GM18511 (cell line): ENCODE measurements around the gene GRIFIN.
A peak's percentile ranks its signal among the peaks of the same experiment; 100 is the strongest.

ENCODE experiments used
- ATAC-seq: cut with Tn5 transposase; IDR thresholded peaks from one replicate; pipeline ENCODE4 v1.9.1; 2021; ENCODE audit warnings: mild to moderate bottlenecking, moderate library complexity; ENCODE audit not compliant: unreplicated experiment

The GRIFIN gene, protein sequence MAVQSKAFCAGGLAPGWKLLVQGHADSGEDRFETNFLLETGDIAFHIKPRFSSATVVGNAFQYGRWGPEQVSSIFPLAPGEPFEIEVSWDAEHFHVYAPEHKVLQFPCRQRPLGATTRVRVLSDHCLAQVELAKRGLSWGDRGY

DNA sequence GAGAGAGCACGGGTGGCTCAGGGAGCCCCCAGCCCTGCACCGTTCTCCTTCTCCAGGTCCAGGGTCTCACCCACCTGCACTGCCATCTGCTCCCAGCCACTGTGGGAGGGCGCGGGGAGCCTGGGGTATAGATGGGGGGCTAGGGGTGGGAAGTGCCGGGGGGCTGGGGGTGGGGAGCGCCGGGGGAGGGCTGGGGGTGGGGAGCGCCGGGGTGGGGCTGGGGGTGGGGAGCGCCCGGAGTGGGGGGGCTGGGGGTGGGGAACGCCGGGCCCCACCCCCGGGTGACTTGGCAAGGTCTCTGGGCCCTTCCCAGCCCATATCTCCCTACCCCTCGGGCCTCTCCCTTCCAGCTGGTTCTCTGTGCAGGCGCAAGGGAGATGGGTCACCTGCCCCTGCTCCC is at the start of gene GRIFIN:
TSS of gene GRIFIN (minus strand) at position 101 of the 400 bp plus-strand sequence. CDS start at position 86, 15 bp downstream.
- ATAC-seq = no peak

DNA sequence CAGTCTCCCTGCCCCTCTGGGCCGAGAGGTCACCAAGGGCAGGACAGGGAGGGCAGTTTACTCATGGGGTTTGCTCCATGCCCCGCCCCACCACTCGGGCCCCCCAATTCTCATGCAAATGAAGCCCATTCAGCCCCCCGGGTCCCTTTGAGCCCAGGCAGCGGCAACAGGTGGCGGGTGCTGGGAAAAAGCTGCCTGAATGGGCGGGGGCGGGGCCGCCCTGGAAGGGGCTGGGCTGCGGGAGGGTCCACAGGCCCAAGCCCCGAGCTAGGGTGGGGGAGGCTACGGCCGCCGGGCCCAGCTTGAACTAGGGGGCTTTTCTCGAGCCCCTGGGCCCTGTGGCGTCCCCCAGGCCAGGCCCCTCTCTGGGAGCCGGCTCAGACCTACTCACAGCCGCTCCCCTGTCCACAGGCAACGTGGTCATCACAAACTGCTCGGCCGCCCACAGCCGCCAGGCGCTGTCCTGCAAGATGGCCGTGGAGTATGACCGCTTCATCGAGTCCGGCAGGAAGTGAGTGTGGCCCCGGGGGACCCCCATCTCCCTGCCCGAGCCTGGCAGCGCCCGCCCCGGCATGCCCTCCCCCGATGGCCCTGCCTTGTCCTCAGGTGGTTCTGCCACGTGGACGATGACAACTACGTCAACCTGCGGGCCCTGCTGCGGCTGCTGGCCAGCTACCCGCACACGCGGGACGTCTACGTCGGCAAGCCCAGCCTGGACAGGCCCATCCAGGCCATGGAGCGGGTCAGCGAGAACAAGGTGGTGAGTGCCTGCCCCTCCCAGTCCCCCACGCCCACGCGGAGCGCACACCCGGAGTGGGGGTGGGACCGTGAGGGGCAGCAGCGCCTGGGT is 48.8 kb upstream of the GRIFIN start:
- ATAC-seq = no peak

DNA sequence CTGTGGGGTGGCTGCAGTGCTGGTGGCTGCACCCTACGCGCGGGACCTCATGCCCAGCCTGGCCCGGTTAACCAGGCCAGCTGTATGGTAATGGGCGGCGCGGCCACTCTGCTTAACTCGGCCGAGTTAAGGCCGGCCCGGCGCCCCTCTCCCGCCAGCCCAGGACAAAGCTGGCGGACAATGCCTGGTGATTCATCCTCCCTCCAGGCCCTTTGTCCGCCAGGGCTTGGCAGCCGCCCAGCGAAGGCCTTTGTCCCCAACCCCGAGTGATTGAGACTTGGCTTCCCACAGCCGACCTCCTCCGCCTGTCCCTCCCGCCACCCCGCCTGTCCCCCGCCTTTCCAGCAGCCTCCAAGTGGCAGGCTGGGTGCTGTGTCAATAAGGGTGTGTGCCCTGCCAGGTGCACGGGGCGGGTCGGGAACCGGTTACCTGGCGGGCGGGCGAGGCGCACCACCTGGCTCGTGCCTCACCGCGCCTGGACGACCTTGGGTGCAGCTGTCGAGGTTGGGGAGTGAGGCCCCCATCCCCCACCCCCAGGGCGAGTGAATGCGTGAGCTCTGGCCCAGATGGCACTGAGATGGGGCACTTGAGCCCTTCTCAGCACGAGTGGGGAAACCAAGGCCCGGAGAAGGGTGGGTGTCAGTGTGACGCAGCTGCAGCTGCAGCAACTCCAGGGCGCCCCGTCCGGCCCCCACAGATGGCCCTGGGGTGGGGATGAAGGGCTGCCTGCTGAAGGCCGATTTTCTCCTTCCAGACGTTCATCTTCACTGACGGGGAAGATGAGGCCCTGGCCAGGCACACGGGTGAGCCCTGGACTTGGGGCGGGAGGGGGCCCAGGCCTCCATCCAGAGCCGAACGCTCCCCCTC is 48.0 kb upstream of the GRIFIN start:
- no peak for ATAC-seq

DNA sequence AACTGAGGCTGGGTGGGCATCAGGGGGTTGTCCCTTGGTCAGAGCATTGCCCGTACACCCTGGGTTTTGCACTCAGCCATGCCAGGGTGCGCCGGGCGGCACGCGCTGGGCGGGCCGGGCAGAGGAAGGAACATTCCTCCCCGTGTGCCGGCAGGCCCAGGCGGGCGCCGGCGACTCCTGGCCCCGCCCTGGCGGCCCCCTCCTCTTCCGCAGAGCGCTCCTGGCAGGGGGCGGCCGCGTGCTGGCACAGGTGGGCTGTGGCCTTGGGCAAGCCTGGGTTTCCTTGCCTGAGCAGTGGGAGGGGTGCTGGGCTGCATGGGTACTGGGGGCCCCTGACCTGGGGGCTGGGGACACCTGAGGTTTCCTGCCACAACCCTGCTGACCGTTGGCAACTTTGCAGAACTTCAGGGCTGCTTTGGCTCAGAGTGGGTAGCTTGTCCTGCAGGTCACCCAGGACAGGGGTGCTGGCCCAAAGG is 47.3 kb upstream of the GRIFIN start:
- no peak for ATAC-seq

DNA sequence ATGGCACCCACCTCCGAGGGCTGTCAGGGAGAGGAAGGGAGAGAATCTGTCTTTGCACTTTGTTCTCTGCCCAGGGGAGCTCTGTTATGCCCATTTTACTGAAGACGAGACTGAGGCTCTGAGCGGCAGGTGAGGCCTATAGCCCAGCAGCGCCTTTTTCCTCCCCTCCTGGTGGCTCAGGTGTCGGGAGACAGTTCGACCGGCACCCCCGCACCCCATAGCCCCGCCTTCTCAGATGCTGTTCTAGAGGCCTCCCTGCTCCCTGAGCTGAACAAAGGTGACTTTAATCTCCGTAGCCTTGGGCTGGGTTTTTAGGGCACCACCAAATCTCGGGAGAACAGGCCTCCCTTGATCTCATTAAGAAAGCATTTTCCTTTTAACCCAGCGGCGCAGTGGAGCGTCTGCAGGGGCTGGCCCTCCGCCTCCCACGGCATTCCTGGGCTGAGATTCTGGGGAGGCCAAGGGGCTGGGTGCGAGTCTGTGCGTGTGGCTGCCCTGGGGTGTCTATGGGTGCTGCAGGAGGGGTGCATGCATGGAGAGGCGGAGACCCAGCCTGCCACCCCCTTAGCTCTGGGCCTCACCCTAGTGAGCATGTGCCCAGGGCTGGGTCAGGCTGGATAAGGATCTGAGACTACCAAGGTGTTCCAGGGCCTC is 46.7 kb upstream of the GRIFIN start:
- no peak for ATAC-seq

DNA sequence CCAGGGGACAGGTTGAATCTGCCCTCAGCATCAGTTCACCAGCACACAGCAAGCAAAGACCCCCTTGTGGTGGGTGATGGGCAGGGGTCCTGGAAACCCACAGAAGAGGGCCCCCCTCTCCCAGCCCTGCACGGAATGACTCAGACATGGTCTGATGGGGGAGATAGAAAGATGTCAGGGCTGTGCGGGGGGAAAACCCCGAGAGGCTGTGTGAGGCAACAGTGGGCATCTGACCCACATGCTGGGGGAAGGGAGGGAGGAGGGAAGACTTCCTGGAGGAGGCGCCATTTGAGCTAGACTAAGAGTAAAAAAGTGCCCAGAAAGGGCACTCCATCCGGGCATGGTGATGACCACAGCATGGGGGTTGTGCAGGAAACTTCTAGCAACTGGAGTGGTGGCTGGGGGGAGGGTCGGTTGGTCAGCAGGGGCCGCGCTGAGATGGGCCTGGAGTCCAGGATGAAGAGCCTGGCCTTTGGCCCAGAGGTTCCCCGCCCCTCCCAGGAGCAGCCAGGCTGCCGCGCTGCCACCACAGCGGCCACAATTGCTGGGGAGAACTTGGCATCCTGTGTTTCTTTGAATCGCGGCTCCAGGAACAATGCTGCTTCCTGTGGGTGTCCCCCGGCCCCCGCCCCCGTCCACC is 45.9 kb upstream of the GRIFIN start:
- ATAC-seq = peak; percentile 26

DNA sequence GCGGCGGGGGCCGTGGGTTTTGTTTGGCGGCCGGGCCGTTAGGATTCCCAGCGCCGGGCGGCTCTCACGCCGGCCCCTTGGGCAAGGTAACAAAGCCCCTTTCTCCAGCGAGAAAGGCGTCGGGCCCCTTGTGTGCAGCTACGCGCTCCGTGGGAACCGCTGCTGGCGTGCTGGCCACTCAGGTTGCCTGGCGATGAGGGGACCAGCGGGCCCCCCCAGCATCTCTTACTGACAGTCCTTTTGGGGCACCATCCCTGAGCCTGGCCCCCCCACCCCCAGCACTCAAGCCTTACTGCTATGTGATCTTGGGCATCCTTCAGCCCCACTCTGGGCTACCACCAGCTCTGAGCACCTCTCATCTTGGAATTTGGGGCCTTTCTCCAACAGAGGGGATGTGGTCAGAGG is 45.1 kb upstream of the GRIFIN start:
- ATAC-seq = no peak

DNA sequence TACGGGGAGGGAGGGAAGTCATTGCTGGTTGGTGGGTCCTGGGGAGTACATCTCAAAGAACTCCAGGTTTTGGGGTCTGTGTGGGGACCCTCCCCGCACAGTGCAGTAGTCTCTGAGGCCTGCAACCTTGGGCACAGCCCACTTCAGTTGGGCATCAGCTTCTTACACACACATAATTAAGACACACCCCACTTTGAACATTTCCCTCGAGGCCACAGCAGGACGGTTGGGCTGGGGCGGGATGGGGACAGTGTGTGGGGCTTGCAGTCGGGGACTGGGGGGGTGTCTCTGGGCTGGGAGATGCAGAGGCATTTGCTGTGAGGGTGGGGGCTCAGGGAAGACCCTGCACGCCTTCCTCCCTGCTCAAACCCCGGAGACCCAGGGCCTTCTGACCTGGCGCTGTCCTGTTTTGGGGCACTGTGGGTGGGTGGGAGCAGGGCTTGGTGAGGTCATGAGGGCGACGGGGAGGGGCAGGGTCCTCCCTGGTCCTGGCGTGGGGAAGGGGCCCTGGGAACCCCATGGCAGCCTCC is 44.6 kb upstream of the GRIFIN start:
- no peak for ATAC-seq

DNA sequence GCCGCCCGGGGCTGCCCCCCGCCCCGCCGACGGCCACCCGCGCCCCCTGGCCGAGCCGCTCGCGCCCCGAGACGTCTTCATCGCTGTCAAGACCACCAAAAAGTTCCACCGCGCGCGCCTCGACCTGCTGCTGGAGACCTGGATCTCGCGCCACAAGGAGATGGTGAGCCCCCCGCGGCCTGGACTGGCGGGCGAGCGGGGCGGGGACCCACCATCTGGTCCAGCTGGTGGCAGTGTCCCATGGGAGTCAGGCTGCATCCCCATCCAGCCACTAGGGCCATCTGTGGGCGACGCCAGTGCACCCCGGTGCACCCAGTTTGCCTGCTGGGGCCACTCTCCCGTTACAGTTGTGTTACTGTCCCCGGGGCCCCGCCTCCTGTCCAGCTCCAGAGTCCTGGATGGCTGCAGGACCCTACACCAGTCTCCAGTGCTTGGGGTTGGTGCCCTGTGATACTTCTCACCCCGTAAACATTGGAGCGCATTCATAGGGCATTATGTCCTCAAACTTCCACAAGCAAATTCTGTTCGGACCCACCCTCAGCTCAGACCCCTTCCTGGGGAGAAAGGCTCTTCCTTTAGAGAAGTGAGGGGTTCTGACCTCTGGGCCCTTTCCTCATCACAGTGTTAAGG is 44.0 kb upstream of the GRIFIN start:
- ATAC-seq = peak; percentile 16

DNA sequence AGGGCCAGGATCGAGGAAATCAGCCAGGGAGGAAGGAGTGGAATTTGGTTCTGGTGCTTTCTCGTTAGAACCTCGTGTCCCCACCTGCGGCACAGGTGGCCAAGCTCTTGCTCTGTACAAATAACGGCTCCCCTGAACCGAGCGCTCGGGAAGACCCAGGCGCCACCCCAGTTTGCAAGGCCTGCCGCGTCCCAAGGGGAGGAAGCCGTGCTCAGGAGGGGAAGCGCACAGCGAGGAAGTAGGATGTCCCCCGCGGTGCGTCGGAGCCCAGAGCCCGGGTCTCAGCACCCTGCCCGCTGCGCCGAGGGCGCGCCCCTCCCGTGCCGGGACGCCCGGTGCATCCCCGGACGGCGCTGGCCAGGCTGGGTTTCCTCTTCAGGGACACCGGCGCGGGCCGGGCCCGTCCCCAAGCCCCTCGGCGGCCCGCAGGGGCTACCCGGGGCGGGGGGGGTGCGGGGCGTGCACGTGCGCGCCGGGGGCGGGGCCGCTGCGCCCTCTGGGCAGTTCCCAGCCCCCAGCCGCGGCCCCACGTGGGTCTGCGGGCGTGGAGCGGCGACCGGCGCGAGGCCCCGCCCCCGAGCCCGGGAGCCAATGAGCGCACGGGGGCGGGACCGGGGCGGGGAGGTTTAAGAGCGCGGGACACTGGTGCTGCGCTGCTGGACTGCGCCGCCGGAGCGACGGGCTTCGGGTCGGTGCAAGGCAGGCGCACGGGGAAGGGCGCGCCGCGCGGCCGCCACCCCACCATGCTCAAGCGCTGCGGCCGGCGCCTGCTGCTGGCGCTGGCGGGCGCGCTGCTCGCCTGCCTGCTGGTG is 43.1 kb upstream of the GRIFIN start, which contains the start of gene LFNG:
TSS of gene LFNG (plus strand) at position 656 of the 812 bp plus-strand sequence. CDS start at position 744, 88 bp downstream.
- peak; percentile 80 for ATAC-seq

DNA sequence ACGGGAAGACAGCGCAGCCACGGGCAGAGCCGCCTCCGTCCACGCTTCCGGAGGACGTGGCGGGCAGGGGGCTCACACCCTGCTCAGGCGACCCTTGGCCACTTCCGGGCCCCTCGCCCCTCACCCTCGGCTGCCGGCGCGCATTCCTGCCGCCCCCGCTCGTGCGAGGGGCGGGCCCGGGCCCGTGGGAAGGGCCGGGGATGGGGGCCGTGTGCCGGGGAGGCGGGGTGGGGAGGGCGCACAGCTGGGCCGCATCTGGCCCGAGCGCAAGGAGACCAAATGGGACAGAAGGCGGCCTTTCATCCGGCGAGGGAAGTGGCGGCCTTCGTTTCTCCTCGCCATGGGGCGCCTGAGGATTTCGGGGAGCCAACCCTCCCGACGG is 42.5 kb upstream of the GRIFIN start:
- ATAC-seq = no peak

DNA sequence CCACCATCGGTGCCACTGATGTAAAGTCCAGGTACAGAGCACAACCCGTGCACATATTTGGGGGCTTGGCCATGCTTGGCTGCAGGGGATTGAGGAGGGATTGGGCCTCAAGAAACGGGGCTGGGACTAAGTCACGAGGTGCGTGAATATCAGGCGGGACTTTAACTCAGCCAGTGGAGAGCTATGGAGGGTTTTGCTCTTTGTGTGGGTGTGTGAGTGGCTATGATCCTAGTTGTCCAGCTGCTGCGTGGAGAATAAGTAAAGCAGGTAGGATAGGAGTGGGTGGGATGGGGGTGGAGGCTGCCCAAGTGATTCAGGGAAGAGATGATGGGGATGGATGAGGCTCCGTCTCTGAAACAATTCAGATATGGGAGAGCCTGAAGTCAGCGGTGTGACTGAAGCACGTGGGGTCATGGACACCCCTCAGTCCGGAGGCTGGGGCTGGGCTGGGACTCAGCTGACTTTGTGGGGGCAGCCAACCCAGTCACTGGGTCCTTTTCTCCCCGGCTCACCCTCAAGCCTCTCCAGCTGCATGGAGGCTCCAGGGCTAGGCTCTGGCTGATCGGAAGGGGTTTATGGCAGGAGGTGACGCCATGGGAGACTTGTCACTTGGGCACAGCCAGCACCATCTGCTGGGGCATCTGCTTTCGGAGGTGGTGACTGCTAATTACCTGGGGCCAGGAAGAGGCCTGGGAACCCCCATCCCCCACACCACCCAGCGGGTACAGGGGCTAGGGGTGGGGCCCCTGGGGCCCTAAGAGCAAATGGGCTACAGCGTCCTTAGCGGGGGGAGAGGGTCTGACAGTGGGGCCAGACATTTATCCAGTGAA is 41.7 kb upstream of the GRIFIN start:
- no peak for ATAC-seq

DNA sequence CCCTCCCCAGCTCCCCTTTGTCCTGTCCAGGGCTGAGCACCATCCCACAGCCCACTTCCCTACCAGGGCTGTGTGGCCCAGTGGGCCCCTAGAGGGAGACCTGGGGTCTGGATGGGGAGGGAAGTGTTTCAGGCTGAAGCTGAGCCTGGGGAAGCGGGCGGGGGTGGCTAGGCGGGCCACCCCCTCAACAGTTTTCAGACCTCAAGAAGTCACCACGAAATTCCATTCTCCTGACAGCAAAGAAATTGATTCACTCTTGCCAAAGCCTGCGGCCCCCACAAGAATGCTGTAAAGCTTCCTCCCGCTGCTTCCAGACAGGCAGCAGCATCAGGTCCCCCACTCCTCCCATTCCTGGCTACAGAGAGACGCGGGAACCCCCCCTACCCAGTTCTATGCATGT is 40.8 kb upstream of the GRIFIN start:
- no peak for ATAC-seq

DNA sequence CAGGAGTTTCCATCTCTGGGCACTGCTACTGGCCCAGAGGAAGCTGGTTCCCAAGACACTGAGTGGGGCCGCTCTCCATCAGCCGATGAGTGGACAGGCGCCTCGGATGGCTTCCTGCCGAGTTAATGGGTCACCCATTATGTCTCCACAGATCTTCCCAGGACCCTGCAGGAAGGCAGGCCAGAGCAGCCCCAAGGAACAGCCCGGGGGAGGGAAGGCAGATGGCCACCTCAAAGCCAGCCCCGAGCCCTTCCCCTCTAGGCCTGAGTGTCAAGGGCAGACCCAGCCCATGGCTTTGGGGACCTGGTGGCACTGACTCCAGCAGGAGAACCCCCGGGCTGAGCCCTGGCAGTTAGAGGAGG is 40.0 kb upstream of the GRIFIN start:
- no peak for ATAC-seq

DNA sequence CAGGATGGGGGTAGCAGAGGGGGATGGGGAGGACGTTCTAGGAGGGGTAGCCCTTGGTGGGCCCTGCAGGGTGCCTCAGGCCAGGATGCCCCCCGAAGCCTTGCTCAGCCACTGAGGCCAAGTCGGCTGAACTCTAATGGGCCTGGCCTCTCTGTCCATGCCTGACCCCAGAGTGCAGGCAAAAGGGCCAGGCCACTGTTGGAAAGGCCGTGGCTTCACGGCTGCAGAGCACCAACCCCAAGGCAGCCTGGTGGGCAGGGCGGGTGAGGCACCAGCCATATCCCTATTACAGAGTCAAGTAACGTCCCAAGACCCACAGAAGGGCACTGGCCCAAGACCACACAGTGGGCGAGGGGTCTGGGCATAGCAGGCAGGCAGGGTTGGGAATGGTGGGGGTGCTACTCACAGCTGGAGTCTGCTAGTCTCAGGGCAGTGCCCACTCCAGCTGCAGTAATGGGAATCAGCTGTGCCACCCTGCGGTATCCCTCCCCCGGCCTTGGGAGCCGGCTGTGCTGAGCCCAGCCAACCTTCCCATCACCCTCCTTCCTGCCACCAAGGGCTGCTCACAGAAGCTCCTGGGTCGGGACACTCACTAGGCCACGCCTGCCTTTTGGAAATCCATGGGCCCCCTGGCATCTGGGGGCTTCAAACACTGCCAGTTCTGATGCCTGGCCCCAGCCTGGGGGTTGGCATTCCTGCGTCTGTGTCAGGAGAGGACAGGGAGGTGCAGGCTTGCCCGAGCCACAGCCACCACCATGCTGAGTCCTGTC is 39.4 kb upstream of the GRIFIN start:
- ATAC-seq = no peak

DNA sequence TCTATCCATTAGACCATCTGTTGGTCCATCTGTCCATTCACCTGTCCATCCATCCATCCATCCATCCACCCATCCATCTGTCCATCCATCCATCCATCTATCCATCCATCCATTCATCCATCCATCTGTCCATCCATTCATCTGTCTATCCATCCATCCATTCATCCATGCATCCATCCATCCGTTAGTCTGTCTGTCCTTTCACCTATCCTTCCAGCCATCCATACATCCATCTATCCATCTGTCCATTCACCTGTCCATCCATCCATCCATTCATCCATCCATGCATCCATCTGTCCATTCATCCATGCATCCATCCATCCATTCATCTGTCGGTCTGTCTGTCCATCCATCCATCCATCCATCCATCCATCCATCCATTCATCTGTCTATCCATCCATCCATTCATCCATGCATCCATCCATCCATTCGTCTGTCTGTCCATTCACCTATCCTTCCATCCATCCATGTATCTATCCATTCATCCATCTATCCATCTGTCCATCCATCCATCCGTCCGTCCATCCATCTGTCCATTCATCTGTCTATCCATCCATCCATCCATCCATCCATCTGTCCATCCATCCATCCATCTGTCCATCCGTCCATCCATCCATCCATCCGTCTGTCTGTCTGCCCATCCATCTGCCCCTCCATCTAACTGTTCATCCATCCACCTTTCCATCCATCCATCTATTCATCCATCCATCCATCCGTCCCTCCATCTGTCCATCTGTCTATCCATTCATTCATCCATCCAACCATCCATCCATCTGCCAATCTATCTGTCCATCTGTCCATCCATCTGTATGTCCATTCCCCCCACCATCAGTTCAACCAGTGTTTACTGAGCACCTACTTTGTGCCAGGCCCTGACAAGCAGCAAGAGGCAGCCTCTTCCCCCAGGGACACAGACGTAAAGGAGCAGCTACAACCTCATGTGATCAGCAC is 38.5 kb upstream of the GRIFIN start:
- no peak for ATAC-seq
